ENCODE results near the gene STK35.

Gene STK35

GRCh38 chr20:2101057-2101864, at the start of gene STK35:
Gene STK35 (plus strand): TSS chr20:2101827. CDS start chr20:2101882, 55 bp downstream.
- TF ChIP-seq FOXA1 (IDR thresholded peaks at IDR 0.05) (no peak), L3MBTL2 (conservative IDR thresholded peaks at IDR 0.05) (peak; percentile 88), ZNF384 (IDR thresholded peaks at IDR 0.05) (no peak)
- POLR2A ChIA-PET = interaction anchor here (1.2 to 2.0 kb wide), 2 partner anchors 23 to 69 kb away, joined by 3 to 5 read pairs; no protein-coding TSS in a partner anchor
- DNase-seq (ENCODE audit: extremely low spot score) = no peak
- CTCF ChIA-PET = no interaction called here

- POLR2A ChIA-PET = no interaction called here
- DNase-seq (ENCODE audit: extremely low spot score) = no peak
- no peak for TF ChIP-seq FOXA1 (IDR thresholded peaks at IDR 0.05)
- CTCF ChIA-PET = interaction anchor here (0.6 kb wide), 1 partner anchor 82 kb away, joined by 3 read pairs; no protein-coding TSS in a partner anchor
Measured at GRCh38 chr20:2051946-2052345, 49.7 kb upstream of the STK35 start.

DNA sequence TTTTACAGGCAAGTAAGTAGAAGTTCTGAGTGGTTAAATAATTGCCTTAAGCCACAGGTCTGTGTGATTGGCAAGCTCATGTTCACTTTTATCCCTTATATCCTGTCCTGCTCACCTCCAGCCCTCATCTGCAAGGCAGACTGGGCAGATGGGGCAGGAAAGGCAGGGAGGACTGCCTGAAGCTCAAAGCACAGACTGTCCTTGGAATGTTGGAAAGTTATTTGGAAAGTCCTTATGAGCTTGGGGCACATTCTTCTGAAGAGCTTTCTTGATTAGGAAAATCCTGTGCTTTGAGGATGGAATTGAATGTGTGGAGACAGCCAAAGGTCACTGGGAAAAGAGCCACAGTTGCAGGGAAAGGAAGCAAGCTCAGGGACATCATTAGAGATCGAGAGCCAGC, 48.9 kb upstream of the STK35 start:
- CTCF ChIA-PET = no interaction called here
- no peak for DNase-seq (ENCODE audit: extremely low spot score)
- no peak for TF ChIP-seq CTBP1 (IDR thresholded peaks at IDR 0.05; ENCODE audit: borderline replicate concordance)
- POLR2A ChIA-PET = no interaction called here

DNA sequence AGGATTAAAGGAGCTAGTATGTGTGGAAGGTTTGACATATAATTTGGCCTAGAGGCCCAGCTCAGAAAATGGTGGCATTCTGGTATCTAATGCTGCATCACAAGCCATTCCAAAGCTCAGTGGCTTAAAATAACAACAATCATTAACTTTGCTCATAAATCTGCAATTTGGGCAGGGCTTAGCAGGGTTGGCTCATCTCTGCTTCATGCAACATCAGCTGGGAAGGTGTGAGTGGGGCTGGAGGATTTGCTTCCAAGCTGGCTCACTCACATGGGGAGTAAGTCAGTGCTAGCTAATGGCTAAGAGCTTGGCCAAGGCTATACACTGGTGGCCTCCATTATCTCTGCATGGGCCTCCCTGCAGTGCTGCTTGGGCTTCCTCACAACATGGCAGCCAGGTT, 48.0 kb upstream of the STK35 start:
- ChIA-PET POLR2A (no interaction called here), CTCF (no interaction called here)
- no peak for TF ChIP-seq SUZ12 (IDR thresholded peaks at IDR 0.05)
- TF ChIP-seq LEF1 (IDR thresholded peaks at IDR 0.05; ENCODE audit: borderline replicate concordance) = no peak
- no peak for TF ChIP-seq FOXK2 (IDR thresholded peaks at IDR 0.05)
- TF ChIP-seq ELF4 (IDR thresholded peaks at IDR 0.05) = no peak
- no peak for TF ChIP-seq FOXM1 (IDR thresholded peaks at IDR 0.05; ENCODE audit: borderline replicate concordance)
- TF ChIP-seq HDGF (IDR thresholded peaks at IDR 0.05; ENCODE audit: borderline replicate concordance) = no peak
- TF ChIP-seq, protein P1, sequence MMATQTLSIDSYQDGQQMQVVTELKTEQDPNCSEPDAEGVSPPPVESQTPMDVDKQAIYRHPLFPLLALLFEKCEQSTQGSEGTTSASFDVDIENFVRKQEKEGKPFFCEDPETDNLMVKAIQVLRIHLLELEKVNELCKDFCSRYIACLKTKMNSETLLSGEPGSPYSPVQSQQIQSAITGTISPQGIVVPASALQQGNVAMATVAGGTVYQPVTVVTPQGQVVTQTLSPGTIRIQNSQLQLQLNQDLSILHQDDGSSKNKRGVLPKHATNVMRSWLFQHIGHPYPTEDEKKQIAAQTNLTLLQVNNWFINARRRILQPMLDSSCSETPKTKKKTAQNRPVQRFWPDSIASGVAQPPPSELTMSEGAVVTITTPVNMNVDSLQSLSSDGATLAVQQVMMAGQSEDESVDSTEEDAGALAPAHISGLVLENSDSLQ (IDR thresholded peaks at IDR 0.05) = no peak
- no peak for TF ChIP-seq NFRKB (IDR thresholded peaks at IDR 0.05)
- TF ChIP-seq TARDBP (IDR thresholded peaks at IDR 0.05) = no peak
- no peak for TF ChIP-seq L3MBTL2 (conservative IDR thresholded peaks at IDR 0.05)
- TF ChIP-seq ARNT (IDR thresholded peaks at IDR 0.05) = no peak
- no peak for TF ChIP-seq SP1 (IDR thresholded peaks at IDR 0.05)
- TF ChIP-seq ZNF384 (IDR thresholded peaks at IDR 0.05) = no peak

GRCh38 chr20:2054911-2055310, 46.7 kb upstream of the STK35 start:
- no peak for DNase-seq (ENCODE audit: extremely low spot score)
- TF ChIP-seq FOXK2 (IDR thresholded peaks at IDR 0.05) (no peak), ARNT (IDR thresholded peaks at IDR 0.05) (no peak), BHLHE40 (IDR thresholded peaks at IDR 0.05; ENCODE audit: borderline replicate concordance) (no peak), ZNF384 (IDR thresholded peaks at IDR 0.05) (no peak), TARDBP (IDR thresholded peaks at IDR 0.05) (no peak), LEF1 (IDR thresholded peaks at IDR 0.05; ENCODE audit: borderline replicate concordance) (no peak), ELF4 (IDR thresholded peaks at IDR 0.05) (no peak), SUZ12 (IDR thresholded peaks at IDR 0.05) (no peak), L3MBTL2 (conservative IDR thresholded peaks at IDR 0.05) (no peak), SP1 (IDR thresholded peaks at IDR 0.05) (no peak), FOXA1 (IDR thresholded peaks at IDR 0.05) (no peak), CTBP1 (IDR thresholded peaks at IDR 0.05; ENCODE audit: borderline replicate concordance) (no peak), NFRKB (IDR thresholded peaks at IDR 0.05) (no peak), HDGF (IDR thresholded peaks at IDR 0.05; ENCODE audit: borderline replicate concordance) (no peak), FOXM1 (IDR thresholded peaks at IDR 0.05; ENCODE audit: borderline replicate concordance) (no peak)
- TF ChIP-seq, protein P1 (IDR thresholded peaks at IDR 0.05) = no peak
- POLR2A ChIA-PET = no interaction called here
- CTCF ChIA-PET = no interaction called here

More for the DNA sequence above, 48.0 kb upstream of the STK35 start:
- no peak for DNase-seq (ENCODE audit: extremely low spot score)

GRCh38 chr20:2059411-2059810, 42.2 kb upstream of the STK35 start:
- ChIA-PET CTCF (no interaction called here), POLR2A (no interaction called here)
- no peak for TF ChIP-seq LEF1 (IDR thresholded peaks at IDR 0.05; ENCODE audit: borderline replicate concordance)
- TF ChIP-seq L3MBTL2 (conservative IDR thresholded peaks at IDR 0.05) = no peak
- no peak for TF ChIP-seq FOXM1 (IDR thresholded peaks at IDR 0.05; ENCODE audit: borderline replicate concordance)
- TF ChIP-seq TARDBP (IDR thresholded peaks at IDR 0.05) = no peak
- no peak for TF ChIP-seq ARNT (IDR thresholded peaks at IDR 0.05)
- TF ChIP-seq SP1 (IDR thresholded peaks at IDR 0.05) = no peak
- TF ChIP-seq ELF4 (IDR thresholded peaks at IDR 0.05) = no peak
- DNase-seq (ENCODE audit: extremely low spot score) = no peak

DNA sequence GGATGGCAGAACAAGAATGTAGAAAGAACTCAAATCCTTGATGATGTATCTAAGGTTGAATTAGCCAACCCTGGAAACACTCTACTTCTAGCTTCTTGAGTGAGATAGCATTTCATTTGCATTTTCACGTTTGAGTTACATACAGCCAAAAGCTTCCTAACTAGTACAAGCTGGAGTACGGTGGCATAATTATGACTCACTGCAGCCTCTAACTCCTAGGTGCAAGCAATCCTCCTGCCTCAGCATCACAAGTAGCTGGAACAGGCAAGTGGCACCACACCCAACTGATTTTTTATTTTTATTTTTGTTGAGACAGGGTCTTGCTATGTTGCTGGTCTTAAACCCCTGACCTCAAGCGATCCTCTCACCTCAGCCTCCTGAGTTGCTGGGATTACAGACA, 36.5 kb upstream of the STK35 start:
- ChIA-PET POLR2A (no interaction called here), CTCF (no interaction called here)
- DNase-seq (ENCODE audit: extremely low spot score) = no peak
- TF ChIP-seq TARDBP (IDR thresholded peaks at IDR 0.05) = no peak
- no peak for TF ChIP-seq ZNF384 (IDR thresholded peaks at IDR 0.05)
- TF ChIP-seq ARNT (IDR thresholded peaks at IDR 0.05) = no peak
- no peak for TF ChIP-seq CTBP1 (IDR thresholded peaks at IDR 0.05; ENCODE audit: borderline replicate concordance)
- TF ChIP-seq SP1 (IDR thresholded peaks at IDR 0.05) = no peak
- no peak for TF ChIP-seq HDGF (IDR thresholded peaks at IDR 0.05; ENCODE audit: borderline replicate concordance)

Measured in HEK293T (cell line).